Right ventricle myocardium superior (tissue), 1 donor: ENCODE data around the gene PHYH. TPM values are rescaled to one million over a fixed set of nuclear protein-coding genes. Genes with fewer than 3 reads are reported as not detected.
"Not testable (repeated sequence)": the region's sequence is repeated elsewhere in the genome, so short reads cannot be mapped to it uniquely, and the experiment has no call there.

Experiments used
- ATAC-seq: fragments of 200-7000 bp; cut with Tn5 transposase; one replicate; pipeline ENCODE4 v1.9.1; 2020; ENCODE audit warnings: mild to moderate bottlenecking; ENCODE audit not compliant: poor library complexity
- DNase-seq: peaks from one replicate; pipeline ENCODE4 v3.0.0-alpha.2; 2020
- intact Hi-C: fragments of 100-400 bp; cut with DNase I; formaldehyde crosslinking; loops from one replicate; pipeline ENCODE4 v1.11.2; 2022
- total RNA-seq: library from RNA; stranded (reverse); fragmentation: NEBNext Ultra II Directional; extraction: Animal tissue kit (Norgen Biotek cat#: 25700); gene quantifications from one replicate; pipeline ENCODE4 v1.2.1, GENCODE V29; 2021
- donor health status: DM: no; HTN: yes; CAD: no; lungs with severe emphysema.

PHYH gene
- total RNA-seq, 1 donor from 2014 or later: 181 TPM

- intact Hi-C loops: no loop called here
- no peak for DNase-seq
- no peak for ATAC-seq
Observed at GRCh38 chr10:13291061-13291460, 8.8 kb downstream of the PHYH start.

- DNase-seq (no peak), ATAC-seq (no peak)
- intact Hi-C loops: no loop called here
Observed at GRCh38 chr10:13284050-13284449, 15.8 kb downstream of the PHYH start.

- intact Hi-C loops, ATAC-seq, DNase-seq: not testable (repeated sequence)
Observed at GRCh38 chr10:13282348-13282747, 17.5 kb downstream of the PHYH start.

GRCh38 chr10:13276749-13277365, 23.0 kb downstream of the PHYH start:
- ATAC-seq: no peak
- intact Hi-C loops: no loop called here
- no peak for DNase-seq

GRCh38 chr10:13276146-13276545, 23.7 kb downstream of the PHYH start:
- ATAC-seq, DNase-seq, intact Hi-C loops: not testable (repeated sequence)

GRCh38 chr10:13272164-13272571, 27.7 kb downstream of the PHYH start:
- intact Hi-C loops: no loop called here
- peak; percentile 74 for ATAC-seq
- peak; percentile 71 for DNase-seq

- intact Hi-C loops: no loop called here
- DNase-seq: peak; percentile 60
- ATAC-seq: peak; percentile 63
Observed at GRCh38 chr10:13271552-13272163, 28.2 kb downstream of the PHYH start.

- intact Hi-C loops: no loop called here
- no peak for DNase-seq
- ATAC-seq: peak; percentile 73
Observed at GRCh38 chr10:13270877-13271551, 28.9 kb downstream of the PHYH start.

- no peak for ATAC-seq
- intact Hi-C loops: no loop called here
- no peak for DNase-seq
Observed at GRCh38 chr10:13268841-13269240, 31.0 kb downstream of the PHYH start.

- intact Hi-C loops: no loop called here
- ATAC-seq (no peak), DNase-seq (no peak)
Observed at GRCh38 chr10:13268310-13268709, 31.6 kb downstream of the PHYH start.

GRCh38 chr10:13263591-13263990, 36.3 kb downstream of the PHYH start:
- DNase-seq (no peak), ATAC-seq (no peak)
- intact Hi-C loops: no loop called here

- intact Hi-C loops: no loop called here
- DNase-seq: no peak
- ATAC-seq: no peak
Observed at GRCh38 chr10:13262433-13262832, 37.4 kb downstream of the PHYH start.

GRCh38 chr10:13257621-13258140, 42.2 kb downstream of the PHYH start:
- ATAC-seq: no peak

GRCh38 chr10:13256627-13257026, 43.2 kb downstream of the PHYH start:
- no peak for DNase-seq
- intact Hi-C loops: no loop called here
- no peak for ATAC-seq

More at GRCh38 chr10:13257621-13258140, 42.2 kb downstream of the PHYH start:
- DNase-seq: no peak
- intact Hi-C loops: no loop called here

- ATAC-seq (no peak), DNase-seq (no peak)
- intact Hi-C loops: no loop called here
Observed at GRCh38 chr10:13253726-13254125, 46.1 kb downstream of the PHYH start.

GRCh38 chr10:13247784-13248183, 52.1 kb downstream of the PHYH start:
- intact Hi-C loops: no loop called here

GRCh38 chr10:13247246-13247645, 52.6 kb downstream of the PHYH start:
- no peak for DNase-seq
- ATAC-seq: no peak
- intact Hi-C loops: no loop called here

More at GRCh38 chr10:13247784-13248183, 52.1 kb downstream of the PHYH start:
- DNase-seq (no peak), ATAC-seq (no peak)

GRCh38 chr10:13242260-13242659, 57.6 kb downstream of the PHYH start:
- intact Hi-C loops, ATAC-seq: not testable (repeated sequence)

GRCh38 chr10:13241613-13242012, 58.3 kb downstream of the PHYH start:
- intact Hi-C loops: no loop called here
- DNase-seq (no peak), ATAC-seq (no peak)

More at GRCh38 chr10:13242260-13242659, 57.6 kb downstream of the PHYH start:
- not testable (repeated sequence) for DNase-seq

- DNase-seq (no peak), ATAC-seq (no peak)
- intact Hi-C loops: no loop called here
Observed at GRCh38 chr10:13239923-13240322, 59.9 kb downstream of the PHYH start.
